Activated CD4-positive, alpha-beta memory T cell treated with anti-CD3 and anti-CD28 coated beads for 36 hours (primary cell): Measurements from ENCODE around the gene ALOX12. TPM values are rescaled to one million over a fixed set of nuclear protein-coding genes. Genes with fewer than 3 reads are reported as not detected.
"Not testable (repeated sequence)": the region's sequence is repeated elsewhere in the genome, so short reads cannot be mapped to it uniquely, and the experiment has no call there.

Source experiments
- CTCF ChIA-PET: fragments of 350-600 bp; sonication (Branson Sonifier 250); formaldehyde crosslinking; loops from one replicate; lab custom pipeline; 2021; ENCODE audit warnings: antibody characterized with exemption, inconsistent platforms; lab: Charles Lee
- POLR2A ChIA-PET: fragments of 350-600 bp; sonication (Branson Sonifier 250); formaldehyde crosslinking; loops from one replicate; lab custom pipeline; 2021; ENCODE audit warnings: antibody characterized with exemption; lab: Charles Lee
- DNase-seq: peaks from one replicate; pipeline ENCODE4 v3.0.0-alpha.2; 2020
- H3K27ac Mint-ChIP-seq: one replicate; pipeline ENCODE4 v1.8.0; 2021; ENCODE audit warnings: mixed read lengths
- H3K27me3 Mint-ChIP-seq: one replicate; pipeline ENCODE4 v1.8.0; 2021; ENCODE audit warnings: mixed read lengths
- H3K36me3 Mint-ChIP-seq: one replicate; pipeline ENCODE4 v1.8.0; 2021; ENCODE audit warnings: mixed read lengths
- H3K4me1 Mint-ChIP-seq: one replicate; pipeline ENCODE4 v1.8.0; 2021; ENCODE audit warnings: low read depth, mixed read lengths
- H3K4me3 Mint-ChIP-seq: one replicate; pipeline ENCODE4 v1.8.0; 2021; ENCODE audit warnings: mild to moderate bottlenecking, mixed read lengths
- H3K9me3 Mint-ChIP-seq: one replicate; pipeline ENCODE4 v1.8.0; 2021; ENCODE audit warnings: mixed read lengths
- intact Hi-C: fragments of 100-400 bp; cut with micrococcal nuclease; formaldehyde crosslinking; loops from one replicate; pipeline ENCODE4 v1.15.1; 2023
- total RNA-seq, 2 experiments: library from RNA; stranded (reverse); gene quantifications; one replicate each; pipeline ENCODE4 v1.2.3, GENCODE V29; 2021

ALOX12 gene
- total RNA-seq, result not detected

- H3K27me3 Mint-ChIP-seq, result no peaks in the 10 kb centered on the region
- DNase-seq, result no peak
- H3K9me3 Mint-ChIP-seq, result no peaks in the 10 kb centered on the region
- H3K4me3 Mint-ChIP-seq, result no peak within 1 kb of the TSS
- ChIA-PET CTCF (interaction anchor here (1.1 to 1.2 kb wide), 3 partner anchors 9 to 85 kb away, joined by 3 to 4 read pairs (median 3); no protein-coding TSS in a partner anchor), POLR2A (no interaction called here)
- peaks cover 8% of the 10 kb centered on the region for H3K36me3 Mint-ChIP-seq
- intact Hi-C loops, result no loop called here
- no peak within 1 kb of the TSS for H3K27ac Mint-ChIP-seq
- H3K4me1 Mint-ChIP-seq, result no peaks in the 10 kb centered on the region
These were observed at the start of gene ALOX12 for GRCh38 chr17:6995500-6996255. ALOX12 (plus strand) TSS chr17:6996049; CDS start chr17:6996118, 69 bp downstream.

DNA sequence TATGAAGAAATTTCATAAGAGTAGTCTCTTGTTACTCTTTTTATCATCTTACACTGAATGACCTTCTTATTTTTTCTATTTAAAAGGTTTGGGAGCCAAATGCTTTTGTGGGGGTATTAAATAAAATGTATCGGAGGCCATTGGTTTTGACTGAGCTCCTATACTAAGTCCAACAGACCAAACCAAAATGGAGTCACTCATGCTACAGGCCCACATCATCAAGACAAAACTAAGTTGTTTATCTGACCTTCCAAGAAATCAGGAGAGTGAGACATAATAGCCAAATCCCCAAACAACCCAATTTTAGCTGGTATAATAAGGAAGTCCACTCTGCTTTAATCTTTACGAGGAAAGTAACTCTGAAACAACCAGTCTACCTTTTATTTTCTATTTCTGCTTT lies 48.1 kb upstream of the ALOX12 start:
- Mint-ChIP-seq H3K36me3 (no peaks in the 10 kb centered on the region), H3K27me3 (no peaks in the 10 kb centered on the region), H3K9me3 (no peaks in the 10 kb centered on the region), H3K27ac (no peak overlapping the region), H3K4me1 (peaks cover 11% of the 10 kb centered on the region), H3K4me3 (no peak overlapping the region)
- POLR2A ChIA-PET, result no interaction called here
- intact Hi-C loops, result no loop called here
- no peak for DNase-seq
- CTCF ChIA-PET, result interaction anchor here (0.9 to 1.6 kb wide), 2 partner anchors 34 to 37 kb away, joined by 3 to 5 read pairs; no protein-coding TSS in a partner anchor

GRCh38 chr17:6948562-6948961 lies 47.3 kb upstream of the ALOX12 start:
- Mint-ChIP-seq H3K4me1 (peaks cover 11% of the 10 kb centered on the region), H3K27ac (peak overlapping the region; percentile 30), H3K4me3 (no peak overlapping the region), H3K9me3 (no peaks in the 10 kb centered on the region), H3K27me3 (no peaks in the 10 kb centered on the region), H3K36me3 (no peaks in the 10 kb centered on the region)
- ChIA-PET POLR2A (interaction anchor here (1.0 kb wide), 1 partner anchor 21 kb away, joined by 3 read pairs; no protein-coding TSS in a partner anchor), CTCF (interaction anchor here (0.7 to 1.1 kb wide), 3 partner anchors 34 to 56 kb away, joined by 3 to 4 read pairs (median 4); no protein-coding TSS in a partner anchor)
- intact Hi-C loops, result no loop called here
- peak; percentile 41 for DNase-seq

DNA sequence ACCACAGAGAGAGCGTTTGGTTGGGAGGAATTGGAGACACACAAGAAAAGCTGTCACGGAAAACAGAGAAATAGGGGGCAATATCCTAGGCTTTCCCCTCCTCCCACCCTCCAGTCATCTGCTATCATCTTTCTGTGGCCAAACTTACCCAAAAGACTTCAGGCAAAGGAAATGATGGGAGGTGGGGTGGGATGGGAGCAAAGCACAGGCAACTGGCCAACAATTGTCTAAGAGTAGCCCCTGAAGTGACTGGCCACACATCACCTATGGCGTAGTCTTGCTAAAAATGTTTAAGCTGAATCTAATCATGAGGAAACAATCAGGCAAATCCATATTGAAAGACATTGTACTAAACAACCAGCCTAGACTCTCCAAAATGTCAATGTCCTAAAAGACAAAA lies 46.9 kb upstream of the ALOX12 start:
- intact Hi-C loops, result loop anchor here (1.0 kb wide), 1 partner anchor 20 kb away; no protein-coding TSS in a partner anchor
- no peak for DNase-seq
- Mint-ChIP-seq H3K27ac (peak overlapping the region; percentile 30), H3K9me3 (no peaks in the 10 kb centered on the region), H3K4me1 (peaks cover 11% of the 10 kb centered on the region), H3K36me3 (no peaks in the 10 kb centered on the region), H3K27me3 (no peaks in the 10 kb centered on the region), H3K4me3 (no peak overlapping the region)
- ChIA-PET POLR2A (interaction anchor here (1.0 kb wide), 1 partner anchor 20 kb away, joined by 3 read pairs; no protein-coding TSS in a partner anchor), CTCF (interaction anchor here (0.7 to 1.1 kb wide), 3 partner anchors 35 to 56 kb away, joined by 3 to 4 read pairs (median 4); no protein-coding TSS in a partner anchor)

GRCh38 chr17:6950938-6951337 lies 44.9 kb upstream of the ALOX12 start:
- H3K36me3 Mint-ChIP-seq, DNase-seq, H3K4me3 Mint-ChIP-seq, H3K9me3 Mint-ChIP-seq, H3K27ac Mint-ChIP-seq, POLR2A ChIA-PET, H3K27me3 Mint-ChIP-seq, intact Hi-C loops: not testable (repeated sequence)
- CTCF ChIA-PET, result interaction anchor here (0.6 kb wide), 1 partner anchor 11 kb away, joined by 3 read pairs; no protein-coding TSS in a partner anchor
- peaks cover 11% of the 10 kb centered on the region for H3K4me1 Mint-ChIP-seq

DNA sequence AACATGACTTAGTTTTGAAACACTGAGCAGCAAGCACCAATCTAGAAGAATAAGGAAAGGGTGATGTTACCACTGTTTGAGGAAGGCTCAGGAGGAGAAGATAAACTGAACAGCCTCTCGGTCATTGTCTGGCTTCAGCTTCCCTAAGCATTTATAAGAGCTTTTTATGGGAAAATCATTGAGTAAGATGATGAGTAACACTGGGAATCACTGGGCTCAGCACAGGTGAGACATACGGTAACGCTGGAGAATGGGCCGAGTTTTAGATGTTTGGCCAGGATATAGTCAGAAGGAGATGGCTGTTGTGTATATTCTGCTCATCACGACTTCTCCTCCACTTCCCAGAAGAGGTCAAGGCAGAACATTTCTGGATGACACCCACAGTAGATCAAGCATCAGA lies 42.2 kb upstream of the ALOX12 start:
- Mint-ChIP-seq H3K4me1 (peaks cover 5% of the 10 kb centered on the region), H3K27ac (no peak overlapping the region), H3K36me3 (no peaks in the 10 kb centered on the region), H3K4me3 (no peak overlapping the region), H3K27me3 (no peaks in the 10 kb centered on the region), H3K9me3 (no peaks in the 10 kb centered on the region)
- intact Hi-C loops, result no loop called here
- CTCF ChIA-PET, result no interaction called here
- DNase-seq, result no peak
- POLR2A ChIA-PET, result no interaction called here

- no peak overlapping the region for H3K4me3 Mint-ChIP-seq
- no peak for DNase-seq
- CTCF ChIA-PET, result interaction anchor here (1.0 kb wide), 1 partner anchor 45 kb away, joined by 3 read pairs; no protein-coding TSS in a partner anchor
- no peak overlapping the region for H3K27ac Mint-ChIP-seq
- H3K9me3 Mint-ChIP-seq, result peaks cover 3% of the 10 kb centered on the region
- no peaks in the 10 kb centered on the region for H3K27me3 Mint-ChIP-seq
- no peaks in the 10 kb centered on the region for H3K4me1 Mint-ChIP-seq
- no peaks in the 10 kb centered on the region for H3K36me3 Mint-ChIP-seq
- POLR2A ChIA-PET, result no interaction called here
- intact Hi-C loops, result no loop called here
These were observed 36.1 kb upstream of the ALOX12 start for GRCh38 chr17:6959700-6960099.

DNA sequence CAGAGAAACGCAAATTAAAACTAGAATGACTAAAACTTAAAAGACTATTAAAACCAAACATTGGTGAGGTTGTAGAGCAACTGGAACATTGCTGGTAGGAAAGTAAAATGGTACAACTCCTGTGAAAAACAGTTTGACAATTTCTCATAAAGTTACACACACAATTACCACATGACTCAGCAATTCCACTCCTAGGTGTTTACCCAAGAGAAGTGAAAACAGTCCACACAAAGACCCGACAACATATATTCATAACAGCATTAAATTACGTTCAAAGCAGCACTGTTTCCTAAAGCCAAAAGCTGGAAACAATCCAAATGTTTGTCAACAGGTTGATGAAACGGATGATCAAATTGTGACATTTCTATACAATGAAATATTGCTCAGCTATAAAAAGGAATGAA lies 26.5 kb upstream of the ALOX12 start:
- intact Hi-C loops, result loop anchor here (1.0 to 2.0 kb wide), 2 partner anchors 20 to 77 kb away; no protein-coding TSS in a partner anchor
- CTCF ChIA-PET, result interaction anchor here (2.1 to 2.4 kb wide), 2 partner anchors 35 to 55 kb away, joined by 7 to 9 read pairs; no protein-coding TSS in a partner anchor
- POLR2A ChIA-PET, result interaction anchor here (1.1 to 1.4 kb wide), 2 partner anchors 21 to 66 kb away, joined by 3 to 5 read pairs; partner anchors contain the start of gene SLC16A13
- peaks cover 17% of the 10 kb centered on the region for H3K4me1 Mint-ChIP-seq
- H3K4me3 Mint-ChIP-seq, result no peak overlapping the region
- peaks cover 3% of the 10 kb centered on the region for H3K36me3 Mint-ChIP-seq
- H3K9me3 Mint-ChIP-seq, result no peaks in the 10 kb centered on the region
- H3K27ac Mint-ChIP-seq, result peak overlapping the region; percentile 62
- no peak for DNase-seq
- H3K27me3 Mint-ChIP-seq, result no peaks in the 10 kb centered on the region

- Mint-ChIP-seq H3K9me3 (no peaks in the 10 kb centered on the region), H3K27me3 (no peaks in the 10 kb centered on the region), H3K36me3 (peaks cover 3% of the 10 kb centered on the region), H3K4me1 (peaks cover 17% of the 10 kb centered on the region), H3K27ac (no peak overlapping the region), H3K4me3 (no peak overlapping the region)
- intact Hi-C loops, result no loop called here
- ChIA-PET CTCF (no interaction called here), POLR2A (no interaction called here)
- no peak for DNase-seq
These were observed 24.9 kb upstream of the ALOX12 start for GRCh38 chr17:6970992-6971391.

DNA sequence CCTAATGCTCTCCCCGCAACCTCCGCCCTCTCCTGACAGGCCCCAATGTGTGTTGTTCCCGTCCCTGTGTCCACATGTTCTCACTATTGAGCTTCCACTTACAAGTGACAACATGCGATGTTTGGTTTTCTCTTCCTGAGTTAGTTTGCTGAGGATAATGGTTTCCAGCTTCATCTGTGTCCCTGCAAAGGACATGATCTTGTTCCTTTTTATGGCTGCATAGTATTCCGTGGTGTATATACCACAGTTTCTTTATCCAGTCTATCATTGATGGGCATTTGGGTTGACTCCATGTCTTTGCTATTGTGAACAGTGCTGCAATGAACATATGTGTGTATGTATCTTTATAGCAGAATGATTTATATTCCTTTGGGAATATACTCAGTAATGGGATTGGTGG lies 16.4 kb upstream of the ALOX12 start:
- H3K9me3 Mint-ChIP-seq, H3K4me1 Mint-ChIP-seq, intact Hi-C loops, H3K36me3 Mint-ChIP-seq, DNase-seq, CTCF ChIA-PET, H3K4me3 Mint-ChIP-seq, H3K27ac Mint-ChIP-seq, H3K27me3 Mint-ChIP-seq: not testable (repeated sequence)
- POLR2A ChIA-PET, result interaction anchor here (1.0 kb wide), 1 partner anchor 10 kb away, joined by 3 read pairs; no protein-coding TSS in a partner anchor

GRCh38 chr17:6981426-6981825 lies 14.4 kb upstream of the ALOX12 start:
- intact Hi-C loops, result no loop called here
- Mint-ChIP-seq H3K4me1 (peaks cover 5% of the 10 kb centered on the region), H3K4me3 (no peak overlapping the region), H3K36me3 (no peaks in the 10 kb centered on the region), H3K9me3 (no peaks in the 10 kb centered on the region), H3K27ac (no peak overlapping the region), H3K27me3 (no peaks in the 10 kb centered on the region)
- CTCF ChIA-PET, result no interaction called here
- POLR2A ChIA-PET, result no interaction called here
- DNase-seq, result no peak

DNA sequence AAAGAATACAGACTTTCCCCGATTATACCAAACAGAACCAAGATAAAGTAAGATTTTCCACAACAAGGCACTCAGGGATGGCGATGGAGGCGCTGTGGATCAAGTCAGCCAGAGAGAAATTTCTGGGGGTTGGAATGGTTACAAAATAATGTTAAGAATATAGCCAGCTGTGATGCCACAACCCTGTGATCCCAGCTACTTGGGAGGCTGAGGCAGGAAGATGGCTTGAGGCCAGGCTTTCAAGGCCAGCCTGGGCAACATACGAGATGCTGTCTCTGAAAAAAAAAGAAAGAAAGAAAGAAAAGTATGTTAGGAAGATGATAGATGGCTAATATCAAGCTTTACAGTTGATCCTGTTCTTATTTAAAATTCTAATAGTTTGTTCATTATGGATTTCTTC lies 10.6 kb upstream of the ALOX12 start:
- Mint-ChIP-seq H3K27ac (no peak overlapping the region), H3K36me3 (no peaks in the 10 kb centered on the region), H3K4me3 (no peak overlapping the region), H3K27me3 (no peaks in the 10 kb centered on the region), H3K4me1 (peaks cover 5% of the 10 kb centered on the region), H3K9me3 (no peaks in the 10 kb centered on the region)
- ChIA-PET POLR2A (no interaction called here), CTCF (interaction anchor here (1.0 to 1.5 kb wide), 4 partner anchors 19 to 81 kb away, joined by 3 to 6 read pairs (median 3); no protein-coding TSS in a partner anchor)
- intact Hi-C loops, result no loop called here
- DNase-seq, result no peak
